ENCODE data around the gene TMEM88. TPM values are rescaled to one million over a fixed set of nuclear protein-coding genes. Genes with fewer than 3 reads are reported as not detected.
A peak's percentile ranks its signal among the peaks of the same experiment; 100 is the strongest.

Gene TMEM88
- total and polyA plus RNA-seq, 2 of the 4 experiments (the other 2 are of a cell fraction), result 2.1 TPM; not detected in 1

GRCh38 chr17:7852919-7853690 lies 1.8 kb upstream of the TMEM88 start:
- peaks cover 14 to 42% of the 10 kb centered on the region in 2 experiments for H3K79me1 ChIP-seq (ENCODE audit: low read depth in 1 of 2, low read length in 2 of 2)
- intact Hi-C loops (cut with micrococcal nuclease) (no loop called here), in situ Hi-C loops (cut with MboI; ENCODE audit: low sequenced_read_pairs) (no loop called here), dilution Hi-C loops (cut with HindIII; ENCODE audit: low sequenced_read_pairs, unreplicated experiment) (no loop called here)
- no peak overlapping the region for H3K9ac ChIP-seq (ENCODE audit: low read depth, low read length)
- no peak overlapping the region for H2BK5ac ChIP-seq (ENCODE audit: low read depth, low read length, poor library complexity, severe bottlenecking)
- ChIA-PET CTCF (interaction anchor here (0.6 kb wide), 1 partner anchor 94 kb away, joined by 3 read pairs; no protein-coding TSS in a partner anchor), POLR2A (ENCODE audit: unreplicated experiment) (no interaction called here)
- ATAC-seq (ENCODE audit: low read depth) (no peak), DNase-seq (no peak)
- no peak overlapping the region for H3K56ac ChIP-seq (ENCODE audit: extremely low read depth, insufficient read depth, low read length)
- H3K36me3 ChIP-seq (ENCODE audit: control insufficient read depth, insufficient read depth, low read length), result peaks cover 53% of the 10 kb centered on the region
- H3K4me3 ChIP-seq (ENCODE audit: insufficient read depth, low read depth, low read length), result no peak overlapping the region
- no peak for TF ChIP-seq RAD21 (IDR thresholded peaks at IDR 0.05; ENCODE audit: low read length)
- no peak for TF ChIP-seq RCOR1 (IDR thresholded peaks at IDR 0.05; ENCODE audit: insufficient replicate concordance, low read length)
- TF ChIP-seq POLR2A (IDR thresholded peaks at IDR 0.05; ENCODE audit: low read depth, low read length), result no peak
- no peak for TF ChIP-seq RFX5 (IDR thresholded peaks at IDR 0.05; ENCODE audit: low read depth, low read length)
- no peak for TF ChIP-seq USF2 (IDR thresholded peaks at IDR 0.05; ENCODE audit: low read depth, low read length)
- TF ChIP-seq ELK1 (IDR thresholded peaks at IDR 0.05; ENCODE audit: borderline replicate concordance, low read depth, low read length), result no peak
- TF ChIP-seq MAZ (IDR thresholded peaks at IDR 0.05; ENCODE audit: borderline replicate concordance, low read depth, low read length), result no peak
- no peak for TF ChIP-seq BHLHE40 (IDR thresholded peaks at IDR 0.05; ENCODE audit: low read depth, low read length)
- no peak for TF ChIP-seq CHD1 (IDR thresholded peaks at IDR 0.05; ENCODE audit: low read depth, low read length)
- no peak overlapping the region for H3K27ac ChIP-seq (ENCODE audit: insufficient read depth, low read length)
- no peak overlapping the region for H3K23ac ChIP-seq (ENCODE audit: low read depth, low read length)
- no peak overlapping the region for H4K91ac ChIP-seq (ENCODE audit: insufficient read depth, low read depth, low read length)
- no peak overlapping the region for H3K18ac ChIP-seq (ENCODE audit: low read depth, low read length)
- BruUV-seq (replicated peaks), result no TSS peak
- no peak overlapping the region for H2BK120ac ChIP-seq (ENCODE audit: low read depth, low read length)
- H2BK15ac ChIP-seq (ENCODE audit: low read depth, low read length), result no peak overlapping the region
- H2BK20ac ChIP-seq (ENCODE audit: low read depth, low read length), result no peak overlapping the region
- H2AK5ac ChIP-seq (ENCODE audit: low read depth, low read length), result no peak overlapping the region
- H3K4ac ChIP-seq (ENCODE audit: low read depth, low read length), result no peak overlapping the region
- no peak overlapping the region for H2AFZ ChIP-seq (replicated peaks; ENCODE audit: low read length, poor library complexity)
- H3K4me1 ChIP-seq (ENCODE audit: control insufficient read depth, insufficient read depth, low read length), result peaks cover 15% of the 10 kb centered on the region
- H3K9me1 ChIP-seq (ENCODE audit: insufficient read depth, low read length), result no peaks in the 10 kb centered on the region
- H4K5ac ChIP-seq (ENCODE audit: low read depth, low read length), result no peak overlapping the region
- H2AK9ac ChIP-seq (replicated peaks; ENCODE audit: low read depth, low read length, poor library complexity), result peak overlapping the region; percentile 63
- H3K4me2 ChIP-seq (ENCODE audit: low read depth, low read length), result no peak overlapping the region
- no peaks in the 10 kb centered on the region for H3K27me3 ChIP-seq (ENCODE audit: control insufficient read depth, insufficient read depth, low read length)
- no peak overlapping the region for H4K8ac ChIP-seq (ENCODE audit: low read depth in 2 of 2, low read length in 2 of 2)
- no peak overlapping the region for H3K14ac ChIP-seq (replicated peaks; ENCODE audit: low read depth, low read length)
- peaks cover 27% of the 10 kb centered on the region; the same call in 1 of the 2 replicates for H4K20me1 ChIP-seq (ENCODE audit: insufficient read depth, low read length)
- H3K9me3 ChIP-seq (ENCODE audit: control insufficient read depth, insufficient read depth, low read length), result no peaks in the 10 kb centered on the region
- WGBS, 2 experiments (ENCODE audit: extremely low coverage in 2 of 2, insufficient read length in 1 of 2), result 81% methylated on average over 12 of the region's 51 CpGs; no CpG with 5 or more reads in 1 of the 2 experiments

Data from IMR-90 (cell line).